Smooth muscle cell of the brain vasculature (primary cell): ENCODE data around the gene ANKRD24.
"Not testable (repeated sequence)": the region's sequence is repeated elsewhere in the genome, so short reads cannot be mapped to it uniquely, and the experiment has no call there.

Experiments
- DNase-seq: peaks from one replicate; pipeline ENCODE4 v3.0.0-alpha.2; 2012; ENCODE audit warnings: low read depth, low spot score

Gene ANKRD24

DNA sequence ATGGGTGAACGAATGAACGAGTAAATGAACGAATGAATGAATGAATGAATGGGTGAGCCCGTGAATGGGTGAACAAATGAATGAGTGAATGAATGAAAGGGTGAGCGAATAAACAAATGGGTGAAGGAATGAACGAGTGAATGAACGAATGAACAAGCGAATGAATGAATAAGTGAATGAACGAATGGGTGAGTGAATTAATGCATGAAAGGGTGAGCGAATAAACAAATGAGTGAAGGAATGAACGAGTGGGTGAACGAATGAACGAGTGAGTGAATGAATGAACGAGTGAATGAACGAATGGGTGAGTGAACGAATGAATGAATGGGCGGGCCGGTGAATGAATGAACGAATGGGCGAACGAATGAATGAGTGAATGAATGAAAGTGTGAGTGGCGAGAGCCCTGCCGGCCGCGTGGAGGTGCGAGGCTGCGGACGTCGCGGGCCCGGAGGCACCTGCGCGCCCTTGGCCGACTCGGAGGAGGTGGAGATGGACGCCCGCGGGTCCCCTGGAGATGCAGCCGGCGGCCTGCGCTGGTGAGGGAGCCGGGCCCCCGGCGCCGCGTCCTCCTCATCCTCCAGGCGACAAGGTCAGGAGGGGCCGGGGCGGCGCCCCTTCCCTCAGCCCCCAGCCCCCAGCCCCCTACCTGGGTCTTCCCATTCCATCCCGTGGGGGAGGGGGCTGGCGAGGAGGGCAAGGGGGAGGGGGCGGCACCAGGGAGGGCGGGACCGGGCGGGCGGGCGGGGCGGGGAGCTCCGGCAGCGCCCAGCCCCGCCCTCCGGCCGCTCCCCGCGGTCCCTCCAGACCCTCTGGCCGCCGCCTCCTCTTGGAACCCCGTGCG is 15.4 kb downstream of the ANKRD24 start:
- no peak for DNase-seq

- no peak for DNase-seq
These were observed 16.1 kb downstream of the ANKRD24 start for GRCh38 chr19:4198467-4199126.

- DNase-seq = no peak
These were observed 17.3 kb downstream of the ANKRD24 start for GRCh38 chr19:4199699-4200293.

DNA sequence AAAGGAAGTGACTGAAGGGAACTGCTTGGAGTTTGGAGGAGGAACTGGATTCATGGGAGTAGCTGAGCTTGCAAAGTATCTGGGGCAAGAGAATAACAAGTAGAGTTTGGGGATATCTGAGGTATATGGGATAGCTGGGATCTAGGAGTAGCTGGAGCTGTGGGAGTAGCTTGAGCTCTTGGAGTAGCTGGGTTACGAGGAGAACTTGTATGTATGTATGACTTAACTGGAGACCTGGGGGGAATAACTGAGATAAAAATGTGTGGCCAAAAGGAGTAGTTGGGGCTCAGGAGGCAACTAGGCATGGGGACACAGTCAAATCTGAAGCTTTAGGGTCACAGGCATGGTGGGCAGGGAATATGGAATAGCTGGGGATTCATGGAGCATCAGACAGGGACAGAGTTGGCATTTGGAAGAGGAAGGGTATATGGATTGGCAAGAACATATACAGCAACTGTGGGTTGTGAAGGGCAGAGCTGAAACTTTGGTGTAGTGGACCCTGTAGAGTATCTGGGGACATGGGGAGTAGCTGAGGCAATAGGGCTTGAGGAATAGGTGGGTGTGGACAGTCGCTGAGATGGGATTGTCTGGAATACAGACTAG is 18.6 kb downstream of the ANKRD24 start:
- DNase-seq = no peak

DNA sequence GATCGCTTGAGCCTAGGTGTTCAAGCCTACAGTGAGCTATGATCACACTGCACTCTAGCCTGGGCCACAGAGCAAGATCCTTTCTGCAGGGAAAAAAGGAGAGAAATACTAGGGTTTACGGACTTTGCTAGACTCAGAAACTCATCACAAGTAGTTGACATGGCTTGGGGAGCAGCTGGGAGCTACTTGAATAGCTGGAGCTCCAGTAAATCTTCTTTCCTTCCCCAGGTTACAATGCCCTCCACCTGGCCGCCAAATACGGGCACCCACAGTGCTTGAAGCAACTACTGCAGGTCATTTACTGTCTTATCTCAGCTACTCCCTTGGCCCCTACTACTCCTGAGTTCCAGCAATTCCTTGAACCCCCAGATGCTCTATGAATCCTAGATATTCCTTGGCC is 19.3 kb downstream of the ANKRD24 start:
- DNase-seq = no peak

DNA sequence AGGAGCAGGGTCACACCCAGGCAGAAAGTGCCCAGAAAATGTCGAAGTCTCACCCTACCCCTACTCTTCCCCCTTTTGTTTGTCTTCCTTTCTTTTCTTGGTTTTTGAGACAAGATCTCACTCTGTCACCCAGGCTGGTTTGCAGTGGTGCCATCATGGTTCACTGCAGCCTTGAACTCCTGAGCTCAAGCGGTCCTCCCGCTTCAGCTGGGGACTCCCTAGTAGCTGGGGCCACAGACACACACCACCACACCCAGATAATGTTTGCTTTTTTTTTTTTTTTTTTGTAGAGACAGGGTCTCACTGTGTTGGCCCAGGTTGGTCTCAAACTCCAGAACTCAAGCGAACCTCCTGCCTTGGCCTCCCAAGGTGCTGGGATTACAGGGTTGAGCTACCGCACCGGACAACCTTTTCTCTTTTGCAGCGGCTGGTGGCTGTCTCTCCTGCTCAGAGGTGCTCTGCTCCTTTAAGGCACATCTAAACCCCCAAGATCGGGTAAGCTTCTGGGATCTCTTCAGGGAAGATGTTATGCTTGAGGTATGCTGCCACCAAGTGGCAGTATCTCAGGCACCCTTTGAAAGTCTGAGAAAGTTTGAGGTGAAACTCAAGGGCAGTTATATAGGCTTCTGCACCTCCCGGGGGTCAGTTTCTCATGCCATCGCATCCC is 24.5 kb downstream of the ANKRD24 start:
- no peak for DNase-seq

GRCh38 chr19:4208385-4209094 is 26.1 kb downstream of the ANKRD24 start:
- no peak for DNase-seq

- DNase-seq = no peak
These were observed 27.8 kb downstream of the ANKRD24 start for GRCh38 chr19:4210166-4210731.

DNA sequence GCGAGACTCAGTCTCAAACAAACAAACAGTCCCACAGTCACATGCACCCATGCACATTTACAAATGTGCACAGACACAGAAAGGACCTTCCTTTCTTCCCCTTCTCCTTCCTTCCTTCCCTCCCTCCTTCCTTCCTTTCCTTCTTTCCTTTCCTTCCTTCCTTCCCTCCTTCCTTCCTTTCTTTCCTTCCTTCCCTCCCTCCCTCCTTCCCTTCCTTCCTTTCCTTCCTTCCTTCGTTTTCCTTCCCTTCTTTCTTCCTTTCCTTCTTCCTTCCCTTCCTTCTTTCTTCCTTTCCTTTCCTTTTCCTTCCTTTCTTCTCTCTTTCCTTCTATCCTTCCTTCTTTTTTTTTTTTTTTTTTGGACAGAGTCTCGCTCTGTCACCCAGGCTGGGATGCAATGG is 30.6 kb downstream of the ANKRD24 start:
- DNase-seq = no peak

GRCh38 chr19:4215807-4216206 is 33.3 kb downstream of the ANKRD24 start:
- DNase-seq = no peak

- DNase-seq = no peak
These were observed 34.4 kb downstream of the ANKRD24 start for GRCh38 chr19:4216846-4217245.

DNA sequence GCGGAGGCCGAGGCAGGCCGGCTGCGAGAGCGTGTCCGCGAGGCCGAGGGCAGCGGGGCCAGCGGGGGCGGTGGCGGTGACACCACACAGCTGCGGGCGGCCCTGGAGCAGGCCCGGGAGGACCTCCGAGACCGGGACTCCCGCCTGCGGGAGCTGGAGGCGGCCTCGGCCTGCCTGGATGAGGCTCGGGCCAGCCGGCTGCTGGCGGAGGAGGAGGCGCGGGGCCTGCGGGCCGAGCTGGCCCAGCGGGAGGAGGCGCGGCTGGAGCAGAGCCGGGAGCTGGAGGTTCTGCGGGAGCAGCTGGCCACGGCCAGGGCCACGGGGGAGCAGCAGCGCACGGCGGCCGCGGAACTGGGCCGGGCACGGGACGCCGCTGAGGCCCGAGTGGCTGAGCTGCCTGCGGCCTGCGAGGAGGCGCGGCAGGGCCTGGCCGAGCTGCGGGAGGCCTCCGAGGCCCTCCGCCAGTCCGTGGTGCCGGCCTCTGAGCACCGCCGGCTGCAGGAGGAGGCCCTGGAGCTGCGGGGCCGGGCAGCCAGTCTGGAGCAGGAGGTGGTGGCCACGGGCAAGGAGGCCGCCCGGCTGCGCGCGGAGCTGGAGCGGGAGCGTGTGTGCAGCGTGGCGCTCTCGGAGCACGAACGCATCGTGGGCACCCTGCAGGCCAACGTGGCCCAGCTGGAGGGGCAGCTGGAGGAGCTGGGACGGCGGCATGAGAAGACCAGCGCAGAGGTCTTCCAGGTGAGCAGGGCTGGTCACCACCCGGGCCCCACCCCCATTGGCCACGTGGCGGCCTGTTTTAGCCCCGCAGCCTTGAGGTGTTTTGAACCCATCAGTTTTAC is 35.2 kb downstream of the ANKRD24 start:
- DNase-seq = no peak

GRCh38 chr19:4218523-4218922 is 36.0 kb downstream of the ANKRD24 start:
- DNase-seq = not testable (repeated sequence)

DNA sequence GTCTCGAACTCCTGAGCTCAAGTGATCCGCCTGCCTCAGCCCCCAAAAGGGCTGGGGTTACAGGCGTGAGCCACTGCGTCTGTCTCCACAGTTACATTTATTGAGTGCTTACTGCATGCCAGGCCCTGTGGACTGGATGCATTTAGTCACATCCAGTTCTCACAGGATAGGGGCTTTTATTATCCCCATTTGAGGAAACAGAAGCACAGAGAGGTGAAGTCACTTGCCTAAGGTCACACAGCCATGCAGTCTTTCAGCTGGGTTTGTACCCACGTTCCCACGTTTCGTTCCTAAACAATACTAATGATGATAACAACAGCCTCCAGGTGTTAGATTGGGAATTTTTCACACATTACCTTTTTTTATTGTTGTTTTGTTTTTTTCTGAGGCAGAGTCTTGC is 37.7 kb downstream of the ANKRD24 start:
- DNase-seq = no peak

DNA sequence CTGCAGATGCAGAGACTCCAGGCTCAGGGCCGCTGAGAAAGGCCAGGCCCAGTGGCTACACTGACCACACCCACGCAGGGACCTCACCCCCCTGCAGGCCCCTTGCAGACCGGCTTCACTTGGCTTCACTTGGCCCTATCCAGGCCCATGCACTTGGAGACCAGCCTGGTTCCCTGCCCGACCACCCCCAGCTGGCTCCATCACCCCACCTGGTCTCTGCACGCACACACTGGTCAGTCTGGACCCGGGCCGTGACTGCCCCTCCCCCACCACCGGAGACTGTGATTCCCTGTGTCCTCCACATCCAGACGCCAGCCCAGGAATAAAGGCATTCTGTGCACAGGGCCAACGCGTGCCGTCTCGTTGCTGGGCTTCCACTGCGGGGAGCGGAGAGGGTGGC is 42.0 kb downstream of the ANKRD24 start:
- DNase-seq = no peak

DNA sequence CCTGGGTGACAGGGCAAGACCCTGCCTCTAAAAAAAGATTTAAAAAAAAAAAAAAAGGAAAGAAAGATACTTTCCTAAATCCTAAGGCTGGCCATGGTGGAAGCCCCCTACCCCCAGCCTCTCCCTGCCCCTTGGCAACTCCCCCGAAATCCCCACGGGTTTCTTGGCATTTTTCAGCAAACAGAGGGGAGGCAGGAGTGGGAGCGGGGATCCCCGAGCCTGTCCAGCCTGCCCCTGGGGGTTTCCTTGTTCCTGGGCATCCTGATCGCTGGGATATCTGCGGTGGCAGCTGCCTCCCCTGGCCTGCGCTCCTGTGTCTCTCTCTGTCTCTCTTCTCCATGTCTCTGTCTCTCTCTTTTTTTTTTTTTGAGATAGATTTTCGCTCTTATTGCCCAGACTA is 43.4 kb downstream of the ANKRD24 start:
- no peak for DNase-seq

GRCh38 chr19:4227771-4228170 is 45.3 kb downstream of the ANKRD24 start:
- no peak for DNase-seq

- no peak for DNase-seq
These were observed 46.3 kb downstream of the ANKRD24 start for GRCh38 chr19:4228765-4229178.

GRCh38 chr19:4229179-4229931 is 46.9 kb downstream of the ANKRD24 start, which contains the start of gene EBI3:
EBI3 (plus strand) TSS chr19:4229523; CDS start chr19:4229551, 28 bp downstream.
- peak; percentile 41 for DNase-seq
